Measurements from ENCODE around the gene FLII. TPM values are rescaled to one million over a fixed set of nuclear protein-coding genes. Genes with fewer than 3 reads are reported as not detected.

The FLII gene
- polyA plus RNA-seq, 3 donors, result 131 to 154 (median 142) TPM

DNA sequence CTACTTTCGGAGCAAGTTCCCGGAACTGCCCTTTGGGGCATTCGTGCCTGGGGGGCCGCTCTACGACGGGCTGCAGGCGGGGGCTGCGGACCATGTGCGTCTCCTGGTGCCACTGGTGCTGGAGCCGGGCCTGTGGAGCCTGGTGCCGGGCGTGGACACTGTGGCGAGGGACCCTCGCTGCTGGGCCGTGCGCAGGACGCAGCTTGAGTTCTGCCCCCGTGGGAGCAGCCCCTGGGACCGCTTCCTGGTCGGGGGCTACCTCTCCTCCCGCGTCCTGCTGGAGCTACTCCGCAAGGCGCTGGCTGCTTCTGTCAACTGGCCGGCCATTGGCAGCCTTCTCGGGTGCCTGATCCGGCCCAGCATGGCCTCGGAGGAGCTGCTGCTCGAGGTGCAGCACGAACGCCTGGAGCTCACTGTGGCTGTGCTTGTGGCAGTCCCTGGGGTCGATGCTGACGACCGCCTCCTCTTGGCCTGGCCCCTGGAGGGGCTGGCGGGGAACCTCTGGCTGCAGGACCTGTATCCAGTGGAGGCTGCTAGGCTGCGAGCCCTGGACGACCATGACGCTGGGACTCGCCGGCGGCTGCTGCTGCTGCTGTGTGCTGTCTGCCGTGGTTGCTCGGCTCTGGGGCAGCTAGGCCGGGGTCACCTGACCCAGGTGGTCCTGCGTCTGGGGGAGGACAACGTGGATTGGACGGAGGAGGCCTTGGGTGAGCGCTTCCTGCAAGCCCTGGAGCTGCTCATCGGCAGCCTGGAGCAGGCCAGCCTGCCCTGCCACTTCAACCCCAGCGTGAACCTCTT lies 5.5 kb upstream of the FLII start:
- no peak for DNase-seq (ENCODE audit: extremely low read depth in 1 of 11, low read depth in 9 of 11, low spot score in 4 of 11)

DNA sequence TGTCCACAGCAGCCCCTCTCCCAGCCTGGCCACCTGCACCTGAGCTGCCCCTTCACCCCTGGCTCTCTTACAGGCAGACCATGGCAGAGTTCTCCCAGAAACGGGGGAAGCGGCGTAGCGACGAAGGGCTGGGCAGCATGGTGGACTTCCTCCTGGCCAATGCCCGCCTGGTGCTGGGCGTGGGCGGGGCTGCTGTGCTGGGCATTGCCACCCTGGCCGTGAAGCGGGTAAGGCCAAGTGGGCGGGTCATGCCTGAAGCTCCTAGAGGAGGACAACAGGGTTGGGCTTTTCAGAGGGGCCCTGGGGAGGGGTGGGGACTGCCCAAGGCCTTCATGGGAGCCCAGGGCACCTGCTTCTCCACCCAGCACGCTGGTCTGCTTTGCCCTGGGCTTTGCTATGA lies 4.1 kb upstream of the FLII start:
- no peak for DNase-seq (ENCODE audit: extremely low read depth in 1 of 11, low read depth in 9 of 11, low spot score in 4 of 11)

DNA sequence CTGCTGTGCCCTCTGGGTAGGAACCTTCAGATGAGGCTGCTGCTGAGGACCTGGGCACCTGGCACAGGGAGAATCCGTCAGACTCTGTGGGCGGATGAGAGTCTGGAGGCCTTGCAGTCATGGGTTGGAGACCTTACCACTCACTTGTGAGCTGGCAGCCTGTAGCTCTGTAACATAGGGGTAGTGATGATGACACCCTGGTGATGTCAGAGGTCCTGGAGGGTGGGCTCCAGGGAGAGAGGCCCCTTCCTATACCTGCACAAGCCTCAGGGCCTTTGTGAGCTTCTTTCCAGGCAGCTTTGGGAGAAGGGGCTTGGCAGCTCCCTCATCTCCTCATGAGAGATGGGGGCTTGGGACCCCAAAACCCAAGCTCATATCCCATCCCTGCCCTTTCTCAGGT lies 3.6 kb upstream of the FLII start:
- DNase-seq (ENCODE audit: extremely low read depth in 1 of 11, low read depth in 9 of 11, low spot score in 4 of 11), result no peak

DNA sequence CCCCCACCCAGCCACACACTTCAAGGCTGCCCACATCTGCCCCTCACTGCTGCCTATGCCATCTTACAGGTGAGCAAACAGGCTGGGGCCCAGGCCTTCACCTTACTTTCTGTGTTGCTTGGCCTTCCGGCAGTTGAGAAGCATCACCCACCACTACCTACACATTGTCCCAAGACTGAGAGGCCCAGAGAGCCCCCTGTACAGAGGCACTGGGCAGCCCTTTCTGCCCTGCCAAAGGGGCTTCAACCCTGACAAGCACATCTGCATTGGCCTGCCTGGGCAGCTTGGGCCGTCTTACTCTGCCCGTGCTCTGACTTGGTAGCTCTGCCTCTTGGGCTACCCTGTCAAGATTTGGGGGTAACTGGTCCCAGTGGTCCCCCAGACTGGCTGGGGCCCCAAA lies 3.1 kb upstream of the FLII start:
- DNase-seq (ENCODE audit: extremely low read depth in 1 of 11, low read depth in 9 of 11, low spot score in 4 of 11), result no peak

DNA sequence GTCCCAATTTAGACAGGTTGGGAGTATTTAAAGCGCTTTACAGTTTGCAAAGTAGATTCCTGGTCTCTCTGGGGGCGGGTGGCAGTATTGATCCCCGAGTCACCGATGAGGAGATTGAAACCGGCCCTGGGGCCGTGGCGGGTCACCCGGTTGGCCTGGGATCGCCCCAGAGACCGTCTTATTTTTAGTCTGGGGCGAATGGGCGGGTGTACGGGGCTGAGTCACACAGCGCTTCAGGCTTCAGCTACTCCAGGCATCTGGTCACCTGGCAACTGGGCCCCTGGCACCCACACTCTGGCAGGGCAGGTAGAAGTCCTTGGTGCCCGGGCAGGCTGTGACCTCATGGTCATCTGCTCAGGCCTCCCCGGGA lies 2.6 kb upstream of the FLII start:
- peak in 2 of 11 donors; percentile 28 to 46 for DNase-seq (ENCODE audit: extremely low read depth in 1 of 11, low read depth in 9 of 11, low spot score in 4 of 11)

DNA sequence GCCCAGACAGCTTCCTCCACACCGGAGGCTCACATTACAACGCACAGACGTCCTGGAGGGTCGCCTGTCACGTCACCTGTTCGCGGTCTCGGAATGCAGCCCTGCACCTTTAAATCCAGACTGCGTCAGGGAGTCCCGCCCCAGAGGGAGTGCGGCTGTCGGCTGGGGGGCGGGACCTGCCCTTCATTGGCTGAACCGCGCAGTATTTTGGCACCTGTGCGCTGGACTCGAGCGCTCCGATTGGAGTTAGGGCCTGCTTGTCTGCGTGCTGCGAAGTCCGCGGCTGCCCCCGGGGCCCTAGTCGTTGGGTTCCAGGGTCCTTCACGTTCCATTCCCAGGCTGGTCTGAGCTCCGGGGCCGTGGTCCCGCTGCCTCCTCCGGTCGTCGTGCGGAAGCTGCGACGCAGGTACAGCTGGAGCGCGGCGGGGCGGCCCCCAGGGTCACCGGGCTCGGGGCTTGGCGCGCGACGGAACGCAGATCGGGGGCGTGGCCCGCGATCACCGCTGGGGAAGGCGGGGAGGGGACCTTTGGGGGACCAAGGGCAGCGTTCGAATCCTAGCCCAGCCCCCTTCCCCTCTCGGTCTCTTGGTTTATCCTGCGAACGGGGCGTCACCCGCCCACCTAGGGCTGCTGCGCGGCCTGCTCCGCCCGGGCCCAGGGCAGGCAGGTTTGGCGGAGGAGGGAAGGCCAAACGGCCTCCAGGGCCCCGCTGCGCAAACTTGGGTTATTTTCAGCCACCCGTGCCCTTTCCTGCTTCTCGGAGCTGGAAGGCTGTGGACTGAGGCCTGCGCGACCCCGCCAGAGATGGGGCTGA lies 2.0 kb upstream of the FLII start, which contains the start of gene MIEF2:
Gene MIEF2 (plus strand): TSS at position 331 of the 814 bp plus-strand sequence. CDS start 2,059 bp downstream, outside the sequence.
- peak in 10 of 11 donors; percentile 84 to 95 (median 92) for DNase-seq (ENCODE audit: extremely low read depth in 1 of 11, low read depth in 9 of 11, low spot score in 4 of 11)

DNA sequence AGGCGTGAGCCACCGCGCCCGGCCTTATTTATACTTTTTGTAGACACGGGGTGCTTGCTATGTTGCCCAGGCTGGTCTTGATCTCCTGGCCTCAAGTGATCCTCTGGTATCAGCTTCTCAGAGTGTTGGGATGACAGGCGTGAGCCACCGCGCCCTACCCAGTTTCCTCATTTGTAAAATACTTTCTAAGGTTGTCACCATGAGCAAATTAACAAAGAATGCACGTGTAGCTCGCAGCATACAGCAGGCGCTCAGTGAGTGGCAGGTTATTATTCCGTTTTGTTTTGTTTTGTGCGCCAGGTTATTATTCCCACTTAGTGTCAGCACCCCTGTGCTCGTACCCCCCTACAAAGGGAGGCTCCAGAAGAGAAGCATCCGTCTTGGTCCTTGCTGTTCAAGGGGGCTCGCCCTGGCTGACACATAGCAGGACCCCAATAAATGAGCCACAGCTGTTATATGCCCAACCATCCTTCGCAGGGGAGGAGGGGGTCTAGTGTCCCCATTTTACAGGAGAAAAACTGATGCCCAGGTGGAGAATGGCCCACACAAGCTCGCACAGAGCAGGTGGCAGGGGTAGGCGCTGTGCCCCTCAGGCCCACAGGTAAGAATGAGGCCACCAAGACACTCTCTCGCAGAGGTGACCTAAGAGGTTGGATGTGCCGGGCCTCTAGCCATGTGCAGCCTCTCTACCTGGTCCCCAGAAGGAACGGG lies 1.2 kb upstream of the FLII start:
- no peak for DNase-seq (ENCODE audit: extremely low read depth in 1 of 11, low read depth in 9 of 11, low spot score in 4 of 11)

DNA sequence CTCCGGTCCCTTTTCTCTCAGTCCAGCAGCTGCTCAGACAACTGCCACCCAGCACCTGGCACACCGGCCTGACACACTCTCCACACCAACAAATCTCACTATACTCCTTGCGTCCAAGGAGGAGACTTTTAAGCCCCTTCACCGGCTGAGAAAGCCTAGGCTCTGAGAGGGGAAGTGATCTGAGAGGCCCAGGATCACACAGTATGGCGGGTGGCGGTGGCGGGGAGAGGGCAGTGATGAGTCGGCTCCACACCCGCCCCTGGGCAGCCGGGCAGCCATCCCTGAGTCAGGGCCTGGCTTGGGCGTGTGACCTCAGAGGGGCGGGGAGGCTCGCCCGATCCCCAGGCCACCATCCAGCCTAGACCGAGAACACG lies 569 bp downstream of the FLII start:
- DNase-seq (ENCODE audit: extremely low read depth in 1 of 11, low read depth in 9 of 11, low spot score in 4 of 11), result no peak

DNA sequence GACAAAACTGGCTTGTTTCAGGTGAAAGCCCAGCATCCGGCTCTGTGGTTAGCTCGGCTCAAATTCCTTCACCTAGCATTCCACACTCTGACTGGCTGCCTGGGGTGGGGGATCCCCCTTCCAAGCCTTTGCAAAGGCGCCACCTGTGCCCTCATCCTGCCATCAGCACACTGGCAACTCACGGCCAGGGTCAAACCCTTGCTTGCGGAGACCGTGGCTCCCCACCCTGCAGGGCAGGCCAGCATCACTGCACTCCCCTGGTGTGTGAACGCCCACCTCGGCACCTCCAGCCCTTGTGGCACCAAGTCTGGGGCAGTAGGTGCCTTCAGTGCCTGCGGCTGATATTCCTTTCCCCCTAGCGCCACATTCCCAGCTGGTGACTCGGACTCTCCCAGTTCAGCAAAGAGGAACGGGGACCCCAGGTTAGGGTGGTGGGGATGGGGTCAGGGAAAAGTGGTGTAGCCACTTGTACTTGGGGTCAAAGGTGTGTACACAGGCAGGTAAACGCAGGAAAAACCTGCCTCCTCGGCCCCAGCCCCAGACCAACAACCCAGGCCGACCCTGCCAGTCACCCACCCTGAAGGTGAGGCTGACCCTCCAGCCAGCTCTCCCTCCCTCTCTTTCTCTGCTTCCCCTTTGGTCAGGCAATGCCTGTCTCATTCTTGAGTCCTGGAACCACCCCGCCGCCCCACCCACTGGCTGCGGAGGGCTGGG lies 1.1 kb downstream of the FLII start:
- DNase-seq (ENCODE audit: extremely low read depth in 1 of 11, low read depth in 9 of 11, low spot score in 4 of 11), result no peak

DNA sequence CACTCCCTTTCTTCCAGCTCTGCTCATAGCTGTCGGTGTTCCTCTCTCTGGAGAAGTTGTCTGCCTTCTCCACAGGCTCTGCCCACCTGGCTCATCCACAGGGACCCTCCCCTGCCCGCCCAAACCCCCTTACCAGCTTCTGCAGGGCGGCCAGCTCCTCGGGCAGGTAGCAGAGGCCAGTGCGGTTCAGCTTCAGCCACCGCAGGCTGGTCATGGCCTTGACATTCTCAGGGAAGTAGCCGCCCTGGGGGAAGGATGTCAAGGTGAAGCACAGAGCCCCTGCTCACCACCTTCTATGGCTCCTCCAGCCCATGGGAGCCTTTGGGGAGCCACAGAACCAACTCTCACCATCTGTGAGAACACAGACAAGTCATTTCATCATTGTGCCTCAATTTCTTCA lies 1.8 kb downstream of the FLII start:
- DNase-seq (ENCODE audit: extremely low read depth in 1 of 11, low read depth in 9 of 11, low spot score in 4 of 11), result no peak

DNA sequence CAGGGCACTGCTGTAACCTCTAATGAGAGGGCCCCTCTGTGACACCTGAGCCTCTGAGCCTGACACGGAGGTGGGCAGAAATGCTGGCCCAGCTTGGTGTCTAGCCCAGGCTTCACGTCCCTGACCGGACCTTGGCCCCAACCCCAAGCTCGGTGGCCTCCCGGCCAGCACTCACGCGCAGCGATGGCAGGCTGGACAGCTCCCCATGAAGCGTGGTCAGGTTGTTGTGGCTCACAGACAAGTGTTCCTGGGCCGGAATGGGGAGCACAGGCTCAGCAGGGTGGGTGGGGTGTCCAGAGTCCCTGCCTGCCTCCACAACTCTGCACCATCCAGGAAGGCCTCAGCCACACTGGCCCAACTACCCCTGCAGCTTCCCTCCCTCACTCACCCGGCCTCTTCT lies 2.2 kb downstream of the FLII start:
- no peak for DNase-seq (ENCODE audit: extremely low read depth in 1 of 11, low read depth in 9 of 11, low spot score in 4 of 11)

DNA sequence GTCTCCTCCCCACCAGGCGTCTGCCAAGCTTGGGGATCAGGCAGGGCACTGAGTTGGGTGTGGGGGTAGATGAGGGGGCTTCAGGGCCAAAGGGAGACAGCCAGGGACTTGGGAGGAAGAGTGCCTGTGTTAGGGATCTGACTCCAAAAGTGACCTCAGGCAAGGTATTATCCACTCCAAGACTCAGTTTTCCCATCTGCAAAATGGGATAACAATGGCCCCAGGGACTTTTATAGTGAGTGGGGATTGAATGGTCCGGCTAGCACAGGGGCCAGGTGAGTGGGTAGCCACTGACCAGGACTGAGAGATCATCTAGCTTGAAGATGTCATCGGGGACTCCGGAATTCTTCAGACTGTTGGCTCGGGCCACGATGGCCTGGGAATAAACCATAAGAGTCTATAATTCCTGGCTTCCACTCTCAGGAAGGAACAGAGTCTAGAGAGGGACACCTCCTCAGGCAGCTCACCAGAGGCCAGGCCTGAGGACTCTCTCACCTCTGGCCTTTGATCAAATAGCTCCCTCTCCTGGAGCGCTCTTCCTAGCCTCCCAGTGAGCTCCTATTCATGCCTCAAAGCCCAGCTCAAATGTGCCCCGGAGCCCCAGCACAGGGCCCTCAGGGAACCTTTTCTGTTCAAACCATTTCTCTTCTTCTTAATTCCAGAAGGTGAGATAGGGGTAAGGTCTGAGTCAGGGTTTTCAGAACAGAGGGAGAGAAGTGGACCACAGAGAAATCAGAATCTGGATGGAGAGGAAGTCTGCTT lies 3.5 kb downstream of the FLII start:
- no peak for DNase-seq (ENCODE audit: extremely low read depth in 1 of 11, low read depth in 9 of 11, low spot score in 4 of 11)

DNA sequence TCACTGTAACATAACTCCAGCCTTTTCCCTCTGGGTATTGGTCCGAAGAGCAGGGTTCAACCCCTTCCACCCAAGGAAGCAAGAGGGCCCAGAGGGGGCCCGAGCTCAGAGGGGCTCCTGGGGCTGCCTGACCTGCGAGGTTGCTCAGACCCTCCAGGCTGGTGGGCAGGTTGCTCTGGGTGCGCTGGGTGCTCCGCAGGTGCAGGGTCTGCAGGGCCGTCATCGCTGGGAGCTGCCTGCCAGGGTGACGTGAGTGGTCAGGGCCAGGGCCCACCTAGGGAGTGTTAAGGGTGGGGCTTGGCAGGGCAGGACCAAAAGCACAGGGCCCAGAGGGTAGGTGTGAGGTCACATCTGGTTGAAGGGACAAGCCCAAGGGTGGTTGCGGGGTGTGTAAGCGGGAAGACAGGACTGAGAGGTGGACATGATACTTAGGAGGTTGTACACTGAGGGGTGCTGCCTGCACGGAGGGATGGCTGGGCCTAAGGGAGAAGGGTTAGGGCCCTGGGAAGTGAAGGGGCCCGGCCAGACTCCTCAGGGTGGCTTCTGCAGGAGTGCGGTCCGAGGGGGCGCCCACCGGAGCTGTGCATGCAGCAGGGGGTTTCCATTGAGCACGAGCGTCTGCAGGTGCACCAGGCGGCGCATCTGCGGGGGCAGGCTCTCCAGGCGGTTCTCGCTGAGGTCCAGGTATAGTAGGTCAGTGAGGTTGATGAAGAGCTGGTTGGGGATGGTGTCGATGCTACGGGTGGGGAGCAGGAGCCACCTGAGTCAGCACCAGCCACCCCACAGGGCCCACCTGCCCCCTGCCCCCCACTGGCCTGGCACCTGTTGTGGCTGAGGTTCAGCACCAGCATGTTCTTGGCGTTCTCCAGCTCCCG lies 4.4 kb downstream of the FLII start:
- no peak for DNase-seq (ENCODE audit: extremely low read depth in 1 of 11, low read depth in 9 of 11, low spot score in 4 of 11)

DNA sequence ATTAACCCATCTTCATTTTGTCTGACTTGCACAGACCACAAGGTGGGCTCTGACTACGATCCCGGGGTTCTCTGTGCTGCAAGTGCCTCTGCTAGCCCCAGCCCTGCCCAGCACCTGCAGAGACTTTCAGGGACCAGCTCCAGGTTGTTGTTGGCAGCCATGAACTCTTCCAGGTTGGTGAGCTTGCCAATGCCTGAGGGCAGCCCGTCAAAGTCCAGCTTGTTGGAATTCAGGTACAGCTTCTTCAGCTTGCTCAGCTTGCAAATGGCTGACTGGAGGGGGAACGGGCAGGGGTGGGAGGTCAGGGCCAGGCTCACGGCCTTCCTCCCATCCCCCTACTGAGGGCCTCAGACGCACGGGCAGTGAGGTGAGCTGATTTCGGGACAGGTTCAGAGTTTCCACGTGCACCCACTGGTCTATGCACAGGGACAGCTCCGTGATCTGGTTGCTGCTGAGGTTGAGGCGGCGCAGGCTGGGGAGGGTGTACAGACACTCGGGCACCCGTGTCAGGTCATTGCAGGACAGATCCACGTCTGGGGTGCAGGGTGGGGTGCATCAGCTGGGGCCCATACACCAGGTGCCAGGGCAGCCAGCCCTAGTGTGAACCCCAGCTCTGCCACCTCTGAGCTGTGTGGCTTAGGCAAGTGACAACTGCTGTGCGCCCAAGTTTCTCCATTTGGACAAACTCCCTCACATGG lies 5.2 kb downstream of the FLII start:
- DNase-seq (ENCODE audit: extremely low read depth in 1 of 11, low read depth in 9 of 11, low spot score in 4 of 11), result no peak

DNA sequence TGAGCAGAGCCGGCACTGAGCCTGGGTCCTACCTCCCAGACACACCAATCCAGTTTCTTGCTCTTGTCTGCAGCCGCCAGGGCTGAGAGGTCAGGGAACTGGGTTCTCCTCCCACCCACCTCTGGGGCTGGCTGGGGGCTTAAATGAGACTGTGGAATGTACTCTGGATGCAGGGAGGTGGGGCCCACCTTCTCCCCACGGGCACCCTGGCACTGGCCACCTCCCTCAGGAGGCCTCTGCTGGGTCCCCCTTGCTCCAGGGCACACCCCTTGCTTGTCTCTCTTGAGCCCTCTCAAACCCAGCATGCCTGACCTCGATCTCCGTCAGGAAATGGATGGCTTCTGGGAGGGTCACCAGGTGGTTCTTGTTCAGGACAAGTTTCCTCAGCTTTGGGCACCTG lies 6.4 kb downstream of the FLII start:
- no peak for DNase-seq (ENCODE audit: extremely low read depth in 1 of 11, low read depth in 9 of 11, low spot score in 4 of 11)

DNA sequence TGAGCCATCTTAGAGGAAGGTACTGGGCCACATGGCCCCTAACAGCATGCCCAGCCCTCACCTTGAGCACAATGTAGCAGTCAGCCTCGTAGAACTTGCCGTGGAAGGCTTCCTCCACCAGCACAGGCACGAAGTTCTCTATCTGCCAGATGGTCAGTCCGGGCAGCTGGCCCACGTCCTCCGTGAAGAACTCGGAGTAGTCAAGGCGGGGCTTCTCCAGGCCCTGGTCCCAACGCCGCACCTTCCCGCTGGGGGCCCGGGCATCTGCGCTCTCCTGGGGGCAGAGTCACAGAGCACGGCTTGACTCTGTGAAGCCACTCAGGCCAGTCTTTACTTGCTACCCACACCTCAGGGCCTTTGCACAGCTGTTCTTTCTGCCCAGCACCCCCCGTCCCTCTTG lies 7.3 kb downstream of the FLII start:
- DNase-seq (ENCODE audit: extremely low read depth in 1 of 11, low read depth in 9 of 11, low spot score in 4 of 11), result no peak

DNA sequence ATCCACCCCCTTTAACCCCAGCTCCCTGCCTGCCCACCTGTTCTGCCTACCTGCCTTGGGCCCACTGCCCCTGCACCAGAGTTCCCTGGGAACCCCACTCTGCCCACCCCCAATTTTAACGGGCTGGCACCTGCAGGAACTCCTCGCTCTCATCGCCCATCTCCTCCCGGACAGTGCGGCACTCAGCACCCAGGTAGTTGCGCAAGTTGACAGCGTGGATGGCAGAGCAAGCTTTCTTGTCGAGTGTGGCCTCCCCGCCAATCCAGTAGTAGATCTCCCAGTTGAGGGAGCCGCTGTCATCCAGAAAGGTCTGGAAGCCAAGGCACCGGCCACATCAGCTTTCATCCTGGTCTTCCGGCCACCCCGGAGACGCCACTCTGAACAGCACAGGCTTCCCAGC lies 7.8 kb downstream of the FLII start:
- DNase-seq (ENCODE audit: extremely low read depth in 1 of 11, low read depth in 9 of 11, low spot score in 4 of 11), result no peak
